SKM-1 (cell line): ENCODE results near the gene COPS9.

ENCODE experiments used
- DNase-seq: peaks from one replicate; lab custom pipeline; 2025; ENCODE audit not compliant: unreplicated experiment; lab: John Stamatoyannopoulos, UW

The COPS9 gene

DNA sequence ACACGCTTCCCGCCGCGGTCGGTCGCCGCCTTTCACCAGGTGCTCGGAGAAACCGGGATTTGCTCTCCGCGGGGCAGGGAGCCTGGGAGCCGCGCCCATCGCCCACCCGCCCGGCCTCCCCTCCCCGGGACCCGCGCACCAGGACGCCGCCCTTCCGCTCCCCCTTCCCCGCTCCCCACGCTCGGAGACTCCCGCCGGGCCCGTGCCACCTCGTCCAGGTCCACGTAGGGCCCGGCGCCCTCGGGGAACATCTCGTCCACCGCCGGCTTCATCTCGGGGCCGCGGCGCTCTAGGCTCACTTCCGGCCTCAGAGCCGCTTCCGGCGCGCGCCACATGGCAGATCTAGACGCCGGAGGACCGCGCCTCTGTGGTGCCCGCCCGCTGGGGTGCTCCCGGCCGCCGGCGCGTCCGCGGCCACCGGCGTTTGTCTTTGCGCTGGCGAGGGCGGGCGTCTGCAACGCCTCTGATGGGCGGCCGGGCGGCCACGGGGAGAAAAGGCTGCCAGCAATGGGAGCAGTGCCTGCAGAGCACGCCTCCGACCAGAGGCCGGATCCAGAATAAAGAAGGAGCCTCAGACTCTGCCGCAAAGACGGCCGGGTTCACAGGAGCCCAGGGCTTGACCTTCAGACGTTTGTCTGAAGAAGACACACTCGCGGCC is at the start of gene COPS9:
TSS of gene COPS9 (minus strand) at position 293 of the 658 bp plus-strand sequence. CDS start at position 272, 21 bp downstream.
- peak; percentile 34 for DNase-seq

DNA sequence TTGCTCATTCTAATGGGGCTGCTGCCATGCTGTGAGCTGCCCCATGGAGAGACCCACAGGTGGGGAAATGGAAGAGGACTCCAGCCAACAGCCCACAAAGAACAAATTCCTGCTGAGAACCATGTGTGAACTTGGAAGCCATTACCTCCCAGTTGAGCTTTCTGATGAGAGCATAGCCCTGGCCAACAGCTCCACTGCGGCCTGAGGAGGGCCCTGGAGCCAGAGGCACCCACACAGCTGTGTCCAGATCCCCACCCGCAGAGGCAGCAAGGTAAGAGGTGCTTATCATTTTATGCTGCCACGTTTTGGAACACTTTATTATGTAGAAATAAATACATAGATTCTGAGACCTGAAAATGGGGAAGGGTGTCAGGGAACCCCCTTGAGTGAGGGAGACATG is 48.6 kb upstream of the COPS9 start:
- DNase-seq: no peak

DNA sequence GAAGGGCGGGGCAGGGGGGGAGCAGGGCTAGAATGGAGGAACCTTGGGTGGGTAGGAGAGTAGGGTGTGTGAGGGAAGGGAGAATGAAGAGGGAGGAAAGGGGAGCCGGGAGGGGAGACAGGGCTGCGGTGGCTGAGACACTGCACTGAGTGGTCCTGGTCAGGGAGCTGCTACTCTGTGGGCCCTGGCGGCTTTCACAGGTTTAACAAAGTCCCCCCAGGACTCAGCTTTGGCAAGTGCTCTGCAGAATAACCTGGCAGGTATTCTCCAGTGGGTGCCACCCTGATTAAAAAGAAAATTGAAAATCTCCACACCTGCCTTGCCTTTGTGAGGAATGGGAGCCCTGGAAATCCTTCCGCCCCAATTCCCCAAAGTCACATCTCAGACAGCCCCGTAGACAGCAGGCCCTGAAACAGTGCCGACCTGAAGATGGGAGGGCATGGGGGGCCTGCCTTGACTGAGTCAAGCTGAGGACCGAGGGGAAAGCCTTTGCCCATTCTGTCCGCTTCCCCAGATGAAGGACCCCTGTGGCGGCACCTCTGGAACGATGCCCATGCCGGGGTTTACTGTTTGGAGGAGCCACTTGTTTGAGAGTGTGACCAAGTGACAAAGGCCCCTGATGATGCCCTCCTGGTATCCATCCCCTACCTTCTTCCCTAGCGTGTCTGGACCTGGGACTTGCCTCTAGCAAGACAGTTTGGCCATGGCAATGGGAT is 47.9 kb upstream of the COPS9 start:
- DNase-seq: no peak

DNA sequence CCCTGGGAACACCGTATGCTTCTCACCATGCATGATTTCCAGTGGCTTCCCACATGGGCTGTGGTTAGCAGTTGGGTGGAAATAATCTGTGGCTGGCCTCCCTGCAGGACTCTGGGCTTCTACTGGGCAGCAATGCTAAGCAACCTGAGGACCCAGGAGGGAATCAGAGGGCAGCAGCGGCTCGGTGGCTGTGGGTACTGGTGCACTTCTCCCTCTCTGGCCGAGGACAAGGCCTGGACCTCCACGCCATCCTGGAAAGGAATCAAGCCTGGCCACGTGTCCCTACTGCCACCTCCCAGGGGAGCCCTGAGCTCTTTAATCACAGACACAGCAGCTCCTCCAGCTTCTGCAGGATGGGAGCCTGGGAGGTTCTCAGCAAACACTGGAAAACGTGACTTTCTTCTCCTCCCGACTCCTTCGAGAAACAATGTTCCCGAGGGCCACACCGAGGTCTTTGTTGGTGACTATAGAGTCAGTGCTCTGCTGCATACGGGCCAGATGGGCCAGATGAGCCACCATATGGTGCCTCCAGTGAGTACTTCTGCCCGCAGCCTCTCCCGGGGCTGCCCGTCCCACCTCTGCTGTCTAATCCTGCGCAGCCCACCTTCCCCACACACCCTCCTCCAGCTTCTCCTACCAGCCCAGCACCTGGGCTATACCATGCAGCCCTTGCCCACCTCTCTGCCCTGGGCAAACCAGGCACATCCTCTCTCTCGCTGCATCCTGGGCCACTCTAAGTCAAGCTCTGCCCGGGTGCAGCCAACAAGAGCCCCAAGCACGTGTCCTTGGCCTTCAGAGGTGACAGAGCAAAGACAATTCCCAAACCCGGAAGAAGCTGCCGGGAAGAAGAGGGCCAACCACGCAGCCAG is 47.1 kb upstream of the COPS9 start:
- DNase-seq: no peak

DNA sequence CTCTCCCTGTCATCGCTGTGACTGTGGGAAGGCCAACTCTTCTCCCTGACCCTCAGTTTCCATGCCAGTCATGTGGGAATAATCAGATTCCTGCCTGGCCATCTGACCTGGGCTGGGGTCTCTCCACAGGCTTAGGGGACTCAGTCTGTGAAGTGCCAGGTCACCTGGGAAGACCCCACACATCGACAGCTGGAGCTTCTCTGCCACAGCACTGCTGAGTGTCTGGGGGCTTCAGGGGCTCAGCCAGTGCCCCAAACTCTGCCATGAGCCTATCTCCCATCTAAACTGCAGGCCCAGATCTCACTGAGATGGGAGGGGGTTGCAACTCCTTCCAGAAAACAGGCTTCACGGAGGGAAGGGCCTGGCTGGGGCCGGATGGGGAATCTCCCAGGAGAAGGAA is 46.4 kb upstream of the COPS9 start:
- no peak for DNase-seq

DNA sequence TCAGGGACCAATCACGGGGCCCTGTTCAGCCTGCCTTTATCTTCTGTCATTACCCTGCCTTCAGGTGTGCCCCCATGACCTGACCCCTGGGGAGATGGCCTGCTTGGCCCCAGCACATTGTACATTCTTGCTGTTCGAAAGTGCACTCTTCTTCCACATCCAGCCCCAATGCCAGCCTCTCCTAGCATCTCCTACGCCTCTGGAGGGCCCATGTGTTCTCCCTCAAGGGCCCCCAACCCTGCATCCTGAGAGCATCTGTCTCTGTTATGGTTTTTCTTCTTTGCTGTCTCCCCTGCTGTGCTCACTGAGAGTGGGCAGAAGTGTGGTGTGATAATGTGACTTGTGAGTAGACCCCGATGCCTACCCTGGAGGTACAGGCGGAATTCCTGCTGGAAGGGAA is 45.9 kb upstream of the COPS9 start:
- no peak for DNase-seq

DNA sequence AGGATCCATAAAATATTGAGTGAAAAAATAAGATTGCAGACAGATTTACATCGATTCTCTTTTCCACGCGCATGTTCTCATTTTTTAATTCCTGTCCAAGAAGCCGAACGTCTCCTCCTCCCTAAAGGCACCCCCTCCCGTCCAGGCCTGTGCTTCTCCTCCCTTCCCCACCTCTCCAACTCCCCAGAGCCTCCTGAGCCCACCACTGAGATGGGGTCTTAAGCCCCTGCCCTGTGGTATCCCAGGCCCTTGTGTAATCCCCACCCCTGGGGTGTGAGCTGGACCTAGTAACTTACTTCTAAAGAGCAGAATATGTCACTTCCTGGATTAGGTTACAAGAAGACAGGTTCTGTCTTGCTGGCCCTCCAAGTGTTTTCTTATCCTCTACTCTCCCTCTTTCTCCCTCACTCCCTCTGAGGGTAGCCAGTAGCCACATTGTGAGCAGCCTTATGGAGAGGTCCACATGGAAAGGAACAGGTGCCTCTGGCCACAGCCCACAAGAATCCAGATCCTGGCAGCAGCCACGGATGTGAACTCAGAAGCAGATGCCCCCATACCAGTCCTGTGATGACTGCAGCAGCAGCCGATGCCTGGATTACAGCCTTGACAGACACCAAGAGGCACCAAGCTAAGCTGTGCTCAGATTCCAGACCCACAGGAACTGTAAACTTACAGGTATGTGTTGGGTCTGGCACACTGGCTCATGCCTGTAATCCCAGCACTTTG is 44.0 kb upstream of the COPS9 start:
- no peak for DNase-seq

DNA sequence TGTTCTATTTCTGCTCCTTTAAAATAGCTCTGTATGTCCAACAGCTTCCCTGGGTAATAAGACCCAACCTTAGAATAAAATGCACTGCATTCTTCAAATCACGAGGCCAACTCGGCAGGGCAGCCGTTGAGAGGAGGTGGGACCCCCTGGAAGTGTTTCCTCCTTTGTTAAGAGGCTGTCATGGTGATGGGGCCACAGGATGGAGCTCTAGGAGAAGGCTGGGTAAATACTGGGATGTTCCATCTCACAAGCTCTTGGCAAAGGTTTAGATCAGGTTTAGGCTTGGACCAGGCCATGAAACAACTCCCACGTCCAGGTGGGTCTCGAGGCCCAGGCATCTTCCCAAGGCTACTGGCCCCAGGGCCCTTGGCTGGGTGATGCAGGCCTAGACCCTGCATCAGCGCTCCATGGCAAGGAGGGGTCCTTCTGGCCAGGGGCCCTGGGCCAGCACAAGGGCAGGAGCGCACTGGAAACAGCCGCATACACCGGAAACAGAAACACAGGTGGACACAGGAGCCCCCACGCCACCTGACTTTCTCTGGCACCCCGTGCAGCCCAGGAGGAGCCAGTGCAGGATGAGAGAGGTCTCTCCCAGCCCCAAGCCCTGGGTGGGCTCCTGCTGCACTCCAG is 43.2 kb upstream of the COPS9 start:
- no peak for DNase-seq

DNA sequence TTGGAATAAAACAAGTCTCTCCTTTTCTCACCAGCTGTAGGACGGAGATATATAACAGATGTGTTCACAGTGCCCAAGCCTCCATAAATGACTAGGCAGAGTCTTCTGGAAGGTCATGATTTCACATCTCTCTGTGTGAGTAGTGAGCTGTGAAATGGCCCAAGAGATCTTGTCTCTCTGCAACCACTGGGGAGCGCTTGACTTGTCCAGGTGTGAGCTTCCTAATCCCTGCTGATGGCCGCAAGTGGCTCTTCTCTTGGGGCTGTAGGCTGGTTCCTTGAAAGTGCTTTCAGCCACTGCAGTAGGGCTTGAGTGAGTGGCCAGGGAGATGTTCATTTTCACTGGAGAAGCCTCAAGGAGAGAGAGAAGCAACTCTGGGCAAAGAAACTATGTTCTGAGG is 42.5 kb upstream of the COPS9 start:
- DNase-seq: no peak

DNA sequence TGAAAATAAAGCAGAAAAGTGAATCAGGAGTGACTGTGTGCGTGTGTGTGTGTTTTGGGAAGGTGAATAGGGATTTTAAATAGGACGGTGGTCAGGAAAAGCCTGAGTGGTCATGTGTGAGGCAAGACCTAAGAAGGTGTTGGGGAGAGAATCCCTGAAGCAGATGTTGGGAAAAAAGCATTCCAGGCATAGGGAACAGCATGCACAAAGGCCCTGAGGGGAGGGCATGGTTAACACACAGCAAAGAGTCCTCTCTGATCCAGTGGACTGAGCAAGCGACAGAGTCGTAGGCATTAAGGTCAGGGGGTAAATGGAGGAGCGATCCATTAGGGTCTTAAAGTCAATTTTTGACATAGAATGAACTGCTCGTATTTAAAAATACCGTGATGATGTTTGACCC is 38.4 kb upstream of the COPS9 start:
- DNase-seq: no peak

DNA sequence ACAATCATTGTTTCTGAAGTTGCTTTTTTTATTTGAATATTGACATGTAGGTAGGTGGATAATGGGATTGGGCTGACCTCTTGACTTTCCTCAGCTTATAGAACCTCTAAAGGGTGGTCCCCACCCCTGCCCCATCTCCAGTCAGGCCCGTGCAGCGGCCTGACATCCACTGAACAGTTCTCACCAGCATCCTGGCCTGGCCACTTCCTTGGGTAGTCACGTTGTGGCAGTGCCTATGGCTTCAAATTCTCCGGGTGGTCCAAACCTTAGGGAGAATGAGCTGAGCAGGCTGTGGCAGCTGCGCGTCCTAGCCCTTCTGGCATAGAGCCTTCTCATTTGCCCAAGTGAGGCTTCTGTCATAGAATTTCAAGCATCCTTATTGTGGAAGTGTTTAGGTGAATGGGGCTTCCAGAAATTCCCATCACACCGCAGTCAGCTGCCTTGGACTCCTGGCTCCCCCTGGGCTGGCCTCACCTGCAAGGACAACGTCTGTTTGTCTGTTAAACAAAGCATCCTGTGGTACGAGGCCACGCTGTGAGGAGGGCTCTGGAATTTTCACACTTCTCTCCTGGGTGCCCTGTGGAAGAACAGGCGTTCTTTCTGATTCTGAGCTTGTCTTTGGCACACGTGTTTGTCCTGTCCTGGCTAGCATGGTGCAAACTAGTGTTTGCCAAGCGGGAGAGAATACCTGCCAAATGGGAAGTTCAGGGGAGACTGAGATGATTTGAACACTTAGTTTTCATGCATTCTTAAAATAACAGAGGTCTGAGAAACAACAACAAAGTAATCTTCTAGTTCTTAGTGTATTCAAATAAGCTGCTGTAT is 36.2 kb upstream of the COPS9 start:
- DNase-seq: no peak

DNA sequence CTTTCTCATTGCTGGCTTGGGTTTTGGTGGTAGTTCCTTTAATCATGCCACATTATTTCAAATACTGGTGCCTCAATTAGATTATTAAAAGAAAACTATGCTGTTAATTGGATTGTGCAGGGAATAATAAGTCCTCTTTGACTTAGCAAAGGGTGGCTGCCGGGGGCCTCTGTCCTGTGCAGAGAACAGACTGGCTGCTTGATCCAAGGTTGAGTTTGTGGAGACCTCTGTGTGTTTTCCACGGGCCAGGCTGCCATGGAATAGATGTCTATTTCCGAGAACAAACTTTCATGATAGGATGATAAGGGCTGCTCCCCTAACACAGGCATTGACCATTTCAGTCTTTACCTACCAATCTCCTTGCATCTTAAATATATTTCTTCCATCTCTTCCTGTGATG is 34.8 kb upstream of the COPS9 start:
- DNase-seq: no peak

DNA sequence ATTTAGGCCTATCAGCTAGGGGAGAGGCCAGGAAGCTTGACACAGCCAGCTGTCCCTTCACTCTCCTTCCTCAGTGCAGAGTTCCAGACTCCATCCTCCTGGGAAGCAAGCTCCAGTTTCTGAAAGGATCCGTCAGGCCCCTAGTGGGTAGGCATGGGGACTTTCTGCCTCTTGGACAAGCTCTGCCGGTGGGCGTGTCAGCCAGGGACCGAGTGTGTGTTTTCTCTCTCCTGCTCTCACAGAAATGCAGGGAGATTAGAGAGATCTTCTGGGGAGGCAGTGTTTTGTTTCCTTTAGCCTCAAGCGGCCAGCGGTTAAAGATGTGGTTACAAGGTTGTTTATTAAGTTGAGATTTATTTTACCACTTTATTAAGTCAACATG is 34.2 kb upstream of the COPS9 start:
- no peak for DNase-seq

DNA sequence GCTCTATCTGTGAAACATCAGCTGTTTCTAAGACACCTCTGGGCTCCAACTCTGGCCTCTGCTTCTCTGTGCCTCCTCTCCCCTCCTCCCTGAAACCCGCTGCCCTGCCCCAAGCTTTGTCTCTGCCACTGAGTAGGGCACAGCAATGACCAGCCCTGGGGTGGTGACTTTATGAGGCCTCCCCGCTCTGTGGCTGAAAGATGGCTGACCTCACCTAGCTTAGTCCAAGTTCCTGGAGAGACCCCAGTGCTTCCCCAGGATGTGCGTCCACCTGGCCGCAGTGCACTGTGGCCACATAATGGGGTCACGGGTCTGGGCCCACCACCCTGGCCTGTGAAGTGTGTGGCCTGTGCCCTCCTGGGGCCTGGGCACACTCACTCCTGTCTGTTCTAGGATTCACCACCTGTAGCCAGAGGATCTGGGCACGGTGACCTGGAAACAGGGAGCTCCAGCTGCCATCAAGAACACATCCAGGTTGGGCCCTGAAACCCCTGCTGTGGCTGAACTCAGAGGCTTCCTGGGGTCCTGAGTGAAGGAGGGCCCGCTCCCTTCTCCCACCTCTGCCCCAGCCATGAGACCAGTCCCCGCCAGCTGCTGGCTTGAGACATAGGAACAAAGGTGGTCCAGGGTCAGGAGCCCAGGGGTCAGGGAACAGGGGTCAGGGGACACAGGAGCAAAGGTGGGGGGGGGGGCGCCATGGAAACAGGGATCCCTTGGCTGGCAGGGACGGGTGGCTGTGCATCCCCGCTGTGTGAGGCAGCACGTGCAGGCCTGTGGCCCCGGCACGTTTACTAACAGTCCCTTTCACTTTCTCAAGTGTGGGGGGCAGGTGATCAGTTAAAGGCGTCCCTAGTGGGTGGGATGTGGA is 33.6 kb upstream of the COPS9 start:
- no peak for DNase-seq

DNA sequence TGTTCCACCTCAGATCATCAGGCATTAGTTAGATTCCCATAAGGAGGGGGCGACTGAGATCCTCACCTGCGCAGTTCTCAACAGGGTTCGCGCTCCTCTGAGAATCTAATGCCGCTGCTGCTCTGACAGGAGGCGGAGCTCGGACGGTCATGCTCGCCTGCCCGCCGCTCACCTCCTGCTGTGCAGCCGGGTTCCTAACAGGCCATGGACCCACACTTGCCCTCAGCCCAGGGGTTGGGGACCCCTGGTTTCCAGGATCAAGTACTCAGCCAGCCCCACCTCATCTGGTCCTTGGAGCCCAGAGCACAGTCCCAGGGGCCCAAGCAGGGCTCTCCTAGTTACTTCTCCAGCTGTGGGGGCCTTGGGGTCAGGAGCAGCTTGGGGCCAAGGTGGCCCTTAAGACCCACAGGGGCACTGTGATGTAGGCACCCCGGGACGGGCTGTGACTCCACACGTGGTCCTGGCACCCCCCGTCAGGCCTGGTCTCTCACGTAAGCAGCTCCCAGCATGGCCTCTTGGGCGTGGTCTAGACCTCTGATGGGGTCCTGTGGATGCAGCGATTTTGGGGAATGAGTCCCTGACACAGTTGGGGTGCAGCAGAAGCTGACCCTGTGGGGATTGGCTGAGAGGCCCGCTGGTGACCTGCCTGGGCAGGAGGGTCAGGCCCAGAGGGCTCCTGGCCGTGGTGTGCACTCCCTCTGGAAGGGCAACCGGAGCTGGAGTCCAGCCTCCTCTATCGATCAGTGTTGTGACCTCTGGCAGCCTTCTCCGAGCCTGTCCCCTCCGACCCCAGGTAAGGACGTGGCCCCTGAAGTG is 32.6 kb upstream of the COPS9 start:
- no peak for DNase-seq

DNA sequence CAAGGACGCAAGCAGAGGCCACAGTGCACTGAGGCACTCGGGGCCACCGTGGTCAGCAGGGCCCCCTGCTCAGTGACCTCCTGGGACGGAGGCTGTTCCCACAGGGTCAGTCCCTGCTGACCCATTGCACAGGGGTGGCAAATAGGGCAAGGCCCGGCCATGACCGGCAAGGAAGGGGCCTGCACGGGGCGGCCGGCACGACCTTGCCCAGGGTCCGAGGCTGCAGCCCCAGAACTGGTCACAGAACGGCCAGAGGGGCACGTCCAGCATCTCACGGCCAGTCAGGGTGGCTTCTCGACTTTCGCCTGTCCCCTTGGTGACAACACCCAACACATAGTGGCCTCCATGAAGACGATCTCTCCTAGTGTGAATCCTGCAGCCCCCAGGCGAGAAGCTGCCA is 31.9 kb upstream of the COPS9 start:
- DNase-seq: no peak

DNA sequence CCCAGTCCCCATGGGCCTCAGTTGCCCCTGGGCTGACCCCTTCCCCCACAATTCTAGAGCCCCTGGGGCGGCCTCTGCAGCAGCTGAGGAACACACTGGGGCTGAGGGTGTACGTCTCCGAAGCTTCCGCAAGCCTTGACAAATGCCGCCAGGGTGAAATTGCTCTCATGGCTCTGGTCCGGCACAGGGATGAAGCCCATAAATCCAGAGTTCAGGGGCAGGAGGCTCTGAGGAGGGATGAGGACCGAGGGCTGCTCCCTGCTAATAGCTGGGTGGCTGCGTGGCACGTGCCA is 31.4 kb upstream of the COPS9 start:
- DNase-seq: no peak

DNA sequence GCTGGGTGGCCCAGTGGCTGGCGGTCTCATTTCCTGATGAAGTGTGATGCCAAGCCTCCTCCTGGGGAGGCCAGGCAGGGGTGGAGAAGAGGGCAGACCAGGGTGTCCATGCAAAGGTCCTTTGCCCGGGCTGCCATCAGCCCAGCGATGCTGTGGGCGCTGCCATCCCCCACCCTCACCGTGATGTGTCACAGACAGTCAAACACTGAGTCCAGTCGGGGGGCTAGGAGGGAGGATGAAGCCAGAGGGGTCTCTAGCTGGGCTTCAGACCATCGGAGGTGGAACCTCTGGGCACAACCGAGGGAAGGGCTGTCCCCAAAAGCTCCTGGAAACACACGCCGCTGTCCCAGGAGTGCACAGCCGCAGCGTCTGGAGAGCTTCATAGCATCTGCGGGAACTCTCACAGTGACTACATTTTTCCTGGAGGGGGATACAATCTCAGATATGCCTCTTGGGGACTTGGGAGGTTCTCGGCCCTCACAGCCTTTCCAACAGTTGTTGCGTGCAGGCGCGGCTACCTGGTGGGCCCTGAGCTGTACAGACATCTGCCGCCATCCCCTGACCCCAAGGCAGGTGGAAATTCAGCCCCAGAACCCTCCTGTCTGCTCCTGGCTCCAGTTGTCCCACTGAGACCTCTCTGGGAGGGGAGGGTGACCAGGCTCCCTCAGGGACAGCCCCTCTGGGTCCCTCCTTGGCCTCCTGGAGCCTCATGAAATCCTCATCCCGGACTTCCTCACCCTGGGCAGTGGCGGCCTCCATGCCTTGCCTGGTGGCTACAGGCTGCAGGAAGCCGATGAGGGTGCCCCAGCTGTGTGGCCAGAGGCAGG is 30.9 kb upstream of the COPS9 start:
- DNase-seq: no peak
